Lower leg skin (tissue), 3 donors: ENCODE data around the gene SEPTIN14.

Experiments used
- CTCF ChIP-seq, 3 donors: fragments of 450-650 bp; IDR thresholded peaks; one replicate each; pipeline ENCODE4 v1.5.1; 2016; ENCODE audit warnings: antibody characterized with exemption in 3 of 3, mild to moderate bottlenecking in 3 of 3, moderate library complexity in 2 of 3
- POLR2A ChIP-seq, 2 donors: fragments of 450-650 bp; IDR thresholded peaks; one replicate each; pipeline ENCODE4 v1.6.1; 2016 to 2017; ENCODE audit warnings: antibody characterized with exemption in 2 of 2, mild to moderate bottlenecking in 1 of 2, moderate library complexity in 1 of 2

GRCh38 chr7:55786901-55787300 lies 75.7 kb downstream of the SEPTIN14 start:
- no peak for TF ChIP-seq CTCF (IDR thresholded peaks at IDR 0.05)
- TF ChIP-seq POLR2A (IDR thresholded peaks at IDR 0.05) = no peak
